Neutrophil (primary cell): ENCODE results near the gene KAT14.

ENCODE experiments used
- H3K27ac ChIP-seq: fragments of 200-600 bp; sonication (generic); 2 replicates; pipeline ENCODE4 v1.5.1; 2016; ENCODE audit warnings: mild to moderate bottlenecking, moderate library complexity
- H3K27me3 ChIP-seq: fragments of 200-600 bp; sonication (generic); 2 replicates; pipeline ENCODE4 v1.6.0; 2016; ENCODE audit warnings: mild to moderate bottlenecking
- H3K36me3 ChIP-seq: fragments of 200-600 bp; sonication (generic); 2 replicates; pipeline ENCODE4 v1.5.1; 2017
- H3K4me1 ChIP-seq, 2 experiments: fragments of 200-600 bp in 1 of 2; sonication (generic) in 1 of 2; 1 replicate in 1 of 2; 2 replicates in 1 of 2; pipeline versions ENCODE4 v1.5.1 to v1.6.1; 2013 to 2016; ENCODE audit warnings: low read depth in 1 of 2, low read length in 1 of 2, mild to moderate bottlenecking in 1 of 2, moderate library complexity in 1 of 2; ENCODE audit not compliant: control insufficient read depth in 1 of 2, insufficient read depth in 1 of 2
- H3K4me3 ChIP-seq, 2 experiments: fragments of 200-600 bp in 1 of 2; sonication (generic) in 1 of 2; 1 replicate in 1 of 2; 2 replicates in 1 of 2; pipeline ENCODE4 v1.5.1; 2013 to 2016; ENCODE audit warnings: low read depth in 1 of 2, low read length in 1 of 2, mild to moderate bottlenecking in 1 of 2, moderate library complexity in 1 of 2
- H3K9me3 ChIP-seq: fragments of 200-600 bp; sonication (generic); 2 replicates; pipeline ENCODE4 v1.5.1; 2016
- CTCF ChIP-seq: fragments of 200-600 bp; sonication (generic); IDR thresholded peaks from 2 replicates; pipeline ENCODE4 v1.5.1; 2016; ENCODE audit warnings: antibody characterized with exemption

KAT14 gene

DNA sequence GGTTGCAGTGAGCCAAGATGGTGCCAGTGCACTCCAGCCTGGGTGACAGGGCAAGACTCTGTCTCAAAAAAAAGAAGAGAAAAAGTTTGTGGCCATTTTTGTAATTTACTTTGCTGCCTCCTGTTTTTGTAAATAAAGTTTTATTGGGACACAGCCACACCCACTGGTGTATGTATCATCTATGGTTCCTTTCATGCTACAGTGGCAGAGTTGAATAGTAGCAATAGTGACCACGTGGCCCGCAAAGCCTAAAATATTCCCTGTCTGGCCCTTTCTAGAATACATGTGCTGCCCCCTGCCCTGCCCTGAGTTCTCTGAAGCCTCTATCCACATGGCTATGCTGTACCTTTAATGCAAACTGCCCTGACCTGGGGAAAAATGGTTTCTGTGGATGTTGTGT is 75.3 kb downstream of the KAT14 start:
- H3K4me1 ChIP-seq: no peaks in the 10 kb centered on the region
- no peak overlapping the region for H3K4me3 ChIP-seq
- H3K36me3 ChIP-seq: no peaks in the 10 kb centered on the region
- no peak overlapping the region for H3K27ac ChIP-seq
- H3K9me3 ChIP-seq: no peaks in the 10 kb centered on the region
- no peak for TF ChIP-seq CTCF
- H3K27me3 ChIP-seq: no peaks in the 10 kb centered on the region

DNA sequence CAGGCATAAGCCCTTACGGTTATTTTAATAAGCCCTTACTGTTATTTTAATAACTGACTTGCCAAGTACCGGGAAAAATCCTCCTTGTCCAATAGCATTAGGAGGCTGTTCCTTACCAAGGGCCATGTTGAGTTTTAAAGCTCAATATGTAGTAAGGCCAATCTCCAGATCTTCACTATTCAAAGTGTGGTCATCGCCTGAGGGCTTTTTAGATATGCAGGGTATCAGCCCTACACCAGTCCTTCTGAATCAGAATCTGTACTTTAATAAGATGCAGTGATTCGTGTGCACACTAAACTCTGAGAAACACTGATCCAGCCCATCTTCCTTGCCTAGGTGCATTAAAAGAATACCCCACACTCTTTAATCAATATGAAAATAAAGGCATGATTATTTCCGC is 77.9 kb downstream of the KAT14 start:
- no peak for TF ChIP-seq CTCF
- H3K9me3 ChIP-seq: no peaks in the 10 kb centered on the region
- no peak overlapping the region for H3K27ac ChIP-seq
- no peak overlapping the region for H3K4me3 ChIP-seq
- no peaks in the 10 kb centered on the region for H3K27me3 ChIP-seq
- H3K4me1 ChIP-seq: no peaks in the 10 kb centered on the region
- no peaks in the 10 kb centered on the region for H3K36me3 ChIP-seq

DNA sequence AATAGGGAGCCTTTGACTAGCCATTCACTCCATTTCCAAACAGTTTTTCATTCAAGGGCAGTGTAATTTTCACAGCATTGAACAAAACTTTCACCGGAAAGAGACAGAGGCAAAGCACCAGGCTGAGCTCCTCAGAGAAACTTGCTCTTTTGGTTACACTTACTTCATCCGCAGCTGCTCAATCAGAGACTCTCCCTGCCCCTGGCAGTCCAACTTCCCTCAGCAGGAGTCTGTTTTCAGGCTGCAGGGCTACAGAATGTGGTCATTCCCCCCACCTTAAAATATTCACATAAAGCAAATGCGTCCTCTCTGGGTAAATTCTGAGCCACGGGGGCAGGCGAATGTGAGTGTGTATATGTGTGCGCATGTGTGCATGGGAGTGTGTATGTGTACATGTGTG is 80.6 kb downstream of the KAT14 start:
- Histone ChIP-seq H3K27ac (no peak overlapping the region), H3K36me3 (no peaks in the 10 kb centered on the region), H3K4me3 (no peak overlapping the region), H3K27me3 (peaks cover 20% of the 10 kb centered on the region), H3K9me3 (no peaks in the 10 kb centered on the region), H3K4me1 (no peaks in the 10 kb centered on the region)
- TF ChIP-seq CTCF: no peak

- H3K27me3 ChIP-seq: peaks cover 42% of the 10 kb centered on the region
- no peak overlapping the region for H3K4me3 ChIP-seq
- no peak for TF ChIP-seq CTCF
- no peaks in the 10 kb centered on the region for H3K9me3 ChIP-seq
- H3K27ac ChIP-seq: no peak overlapping the region
- no peaks in the 10 kb centered on the region for H3K4me1 ChIP-seq
- no peaks in the 10 kb centered on the region for H3K36me3 ChIP-seq
Observed at GRCh38 chr20:18223409-18223808, 85.7 kb downstream of the KAT14 start.

DNA sequence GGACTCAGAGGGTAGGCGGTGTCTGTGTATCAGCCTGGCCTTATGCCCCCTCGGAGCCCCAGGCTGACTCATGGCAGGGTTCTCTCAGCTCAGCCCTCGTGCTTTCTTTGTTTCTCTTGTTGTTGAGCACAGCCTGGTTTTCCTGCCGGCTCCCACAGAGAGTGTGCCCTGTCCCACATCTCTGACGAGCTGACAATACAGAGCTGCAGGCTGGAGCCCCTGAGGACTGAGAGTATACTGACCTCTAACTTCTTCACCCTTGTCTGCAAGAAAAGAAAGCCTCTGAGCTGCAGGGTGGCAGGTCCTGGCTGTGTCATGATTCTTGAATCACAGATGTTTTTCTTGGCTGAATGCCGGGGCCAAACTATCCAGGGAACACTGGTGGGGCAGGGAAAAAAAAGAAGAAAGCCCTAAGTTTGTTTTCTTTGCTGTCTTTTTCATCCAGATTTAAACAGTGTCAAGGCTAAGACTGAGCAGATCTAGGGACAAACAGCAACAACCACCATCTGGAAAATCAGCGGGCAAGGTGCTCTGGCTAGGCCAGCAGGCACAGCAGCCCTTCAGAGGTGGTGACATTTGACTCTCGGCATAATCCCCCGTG is 87.4 kb downstream of the KAT14 start:
- no peaks in the 10 kb centered on the region for H3K4me1 ChIP-seq
- no peak overlapping the region for H3K27ac ChIP-seq
- no peaks in the 10 kb centered on the region for H3K36me3 ChIP-seq

More for the DNA sequence above, 87.4 kb downstream of the KAT14 start:
- TF ChIP-seq CTCF: no peak
- H3K4me3 ChIP-seq: no peak overlapping the region
- peaks cover 42% of the 10 kb centered on the region for H3K27me3 ChIP-seq
- no peaks in the 10 kb centered on the region for H3K9me3 ChIP-seq
